Hepatocyte (in vitro differentiated cells): Measurements from ENCODE around the gene METTL2B. TPM values are rescaled to one million over a fixed set of nuclear protein-coding genes. Genes with fewer than 3 reads are reported as not detected.
A peak's percentile ranks its signal among the peaks of the same experiment; 100 is the strongest.
"Not testable (repeated sequence)": the region's sequence is repeated elsewhere in the genome, so short reads cannot be mapped to it uniquely, and the experiment has no call there.

ENCODE experiments used
- DNase-seq: peaks from one replicate; pipeline ENCODE4 v3.0.0-alpha.2; 2016; ENCODE audit warnings: low spot score
- H2AFZ ChIP-seq: fragments of 200-600 bp; sonication (generic); 2 replicates; pipeline ENCODE4 v1.6.0; 2016; ENCODE audit warnings: antibody characterized with exemption, mild to moderate bottlenecking
- H3K27ac ChIP-seq: fragments of 200-600 bp; sonication (generic); 2 replicates; pipeline ENCODE4 v1.5.1; 2016; ENCODE audit warnings: mild to moderate bottlenecking
- H3K27me3 ChIP-seq: fragments of 200-600 bp; sonication (generic); 2 replicates; pipeline ENCODE4 v1.6.1; 2016
- H3K36me3 ChIP-seq: fragments of 200-600 bp; sonication (generic); replicated peaks from 2 replicates; pipeline ENCODE4 v1.5.1; 2016; ENCODE audit warnings: low read depth; ENCODE audit not compliant: insufficient read depth
- H3K4me1 ChIP-seq: fragments of 200-600 bp; sonication (generic); 2 replicates; pipeline ENCODE4 v1.5.1; 2016; ENCODE audit warnings: mild to moderate bottlenecking, moderate library complexity; ENCODE audit not compliant: insufficient read depth
- H3K4me2 ChIP-seq: fragments of 200-600 bp; sonication (generic); 2 replicates; pipeline ENCODE4 v1.6.0; 2016
- H3K4me3 ChIP-seq: fragments of 200-600 bp; sonication (generic); 2 replicates; pipeline ENCODE4 v1.5.1; 2016; ENCODE audit warnings: mild to moderate bottlenecking
- H3K79me2 ChIP-seq: fragments of 200-600 bp; sonication (generic); 2 replicates; pipeline ENCODE4 v1.6.0; 2017; ENCODE audit warnings: mild to moderate bottlenecking
- H3K9me2 ChIP-seq: fragments of 200-600 bp; sonication (generic); replicated peaks from 2 replicates; pipeline ENCODE4 v1.6.0; 2017; ENCODE audit warnings: mild to moderate bottlenecking; ENCODE audit not compliant: insufficient read depth
- H3K9me3 ChIP-seq: fragments of 200-600 bp; sonication (generic); 2 replicates; pipeline ENCODE4 v1.5.1; 2016; ENCODE audit warnings: low read depth, mild to moderate bottlenecking
- H4K20me1 ChIP-seq: fragments of 200-600 bp; sonication (generic); 2 replicates; pipeline ENCODE4 v1.6.0; 2016; ENCODE audit warnings: mild to moderate bottlenecking; ENCODE audit not compliant: insufficient read depth, poor library complexity, severe bottlenecking
- EZH2 ChIP-seq: fragments of 200-600 bp; sonication (generic); IDR thresholded peaks from 2 replicates; pipeline ENCODE4 v1.6.1; 2016; ENCODE audit warnings: antibody characterized with exemption, mild to moderate bottlenecking, borderline replicate concordance
- EZH2phosphoT487 ChIP-seq: fragments of 200-600 bp; sonication (generic); IDR thresholded peaks from one replicate; pipeline ENCODE4 v1.6.1; 2018; ENCODE audit warnings: antibody characterized with exemption, mild to moderate bottlenecking, low read depth, moderate library complexity; ENCODE audit not compliant: unreplicated experiment, severe bottlenecking
- WGBS: methylation state at CpG from one replicate; pipeline ENCODE4 v1.1.6; 2016; ENCODE audit warnings: low lambda C conversion rate; ENCODE audit errors: missing lambda C conversion rate; 5-methylcytosine and 5-hydroxymethylcytosine counted together
- polyA plus RNA-seq: library from polyadenylated mRNA; unstranded; fragments of >200 nt; fragmentation: Nextera tagmentation; extraction: Ambion mirVana; gene quantifications from 2 replicates; pipeline ENCODE4 v1.2.1, GENCODE V29; 2016
- total RNA-seq: library from RNA; depleted of rRNA; stranded (reverse); fragments of >200 nt; gene quantifications from 2 replicates; pipeline ENCODE4 v1.2.3, GENCODE V29; 2014
- TF ChIP-seq, protein P1 (sequence below): fragments of 200-600 bp; sonication (generic); IDR thresholded peaks from 2 replicates; pipeline ENCODE4 v1.5.1; 2016; ENCODE audit warnings: antibody characterized with exemption, mild to moderate bottlenecking; ENCODE audit not compliant: poor library complexity

The METTL2B gene
- total and polyA plus RNA-seq, 2 experiments from 2014 or later: 11.4 to 29.0 TPM

GRCh38 chr7:128462460-128462859 lies 14.1 kb upstream of the METTL2B start:
- no peaks in the 10 kb centered on the region for H3K36me3 ChIP-seq
- no peak overlapping the region for H3K4me2 ChIP-seq
- no peak for TF ChIP-seq EZH2phosphoT487
- no peak for TF ChIP-seq EZH2
- TF ChIP-seq, protein P1, sequence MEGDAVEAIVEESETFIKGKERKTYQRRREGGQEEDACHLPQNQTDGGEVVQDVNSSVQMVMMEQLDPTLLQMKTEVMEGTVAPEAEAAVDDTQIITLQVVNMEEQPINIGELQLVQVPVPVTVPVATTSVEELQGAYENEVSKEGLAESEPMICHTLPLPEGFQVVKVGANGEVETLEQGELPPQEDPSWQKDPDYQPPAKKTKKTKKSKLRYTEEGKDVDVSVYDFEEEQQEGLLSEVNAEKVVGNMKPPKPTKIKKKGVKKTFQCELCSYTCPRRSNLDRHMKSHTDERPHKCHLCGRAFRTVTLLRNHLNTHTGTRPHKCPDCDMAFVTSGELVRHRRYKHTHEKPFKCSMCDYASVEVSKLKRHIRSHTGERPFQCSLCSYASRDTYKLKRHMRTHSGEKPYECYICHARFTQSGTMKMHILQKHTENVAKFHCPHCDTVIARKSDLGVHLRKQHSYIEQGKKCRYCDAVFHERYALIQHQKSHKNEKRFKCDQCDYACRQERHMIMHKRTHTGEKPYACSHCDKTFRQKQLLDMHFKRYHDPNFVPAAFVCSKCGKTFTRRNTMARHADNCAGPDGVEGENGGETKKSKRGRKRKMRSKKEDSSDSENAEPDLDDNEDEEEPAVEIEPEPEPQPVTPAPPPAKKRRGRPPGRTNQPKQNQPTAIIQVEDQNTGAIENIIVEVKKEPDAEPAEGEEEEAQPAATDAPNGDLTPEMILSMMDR: no peak
- peaks cover 6% of the 10 kb centered on the region for H3K4me1 ChIP-seq
- 95% methylated on average over 5 of the region's 5 CpGs for WGBS
- H3K27me3 ChIP-seq: no peaks in the 10 kb centered on the region
- H4K20me1 ChIP-seq: no peaks in the 10 kb centered on the region
- DNase-seq: no peak
- no peaks in the 10 kb centered on the region for H3K9me3 ChIP-seq
- H3K4me3 ChIP-seq: no peak overlapping the region
- H3K79me2 ChIP-seq: peaks cover 40% of the 10 kb centered on the region
- H3K9me2 ChIP-seq: no peaks in the 10 kb centered on the region
- H3K27ac ChIP-seq: no peak overlapping the region
- H2AFZ ChIP-seq: no peak overlapping the region

DNA sequence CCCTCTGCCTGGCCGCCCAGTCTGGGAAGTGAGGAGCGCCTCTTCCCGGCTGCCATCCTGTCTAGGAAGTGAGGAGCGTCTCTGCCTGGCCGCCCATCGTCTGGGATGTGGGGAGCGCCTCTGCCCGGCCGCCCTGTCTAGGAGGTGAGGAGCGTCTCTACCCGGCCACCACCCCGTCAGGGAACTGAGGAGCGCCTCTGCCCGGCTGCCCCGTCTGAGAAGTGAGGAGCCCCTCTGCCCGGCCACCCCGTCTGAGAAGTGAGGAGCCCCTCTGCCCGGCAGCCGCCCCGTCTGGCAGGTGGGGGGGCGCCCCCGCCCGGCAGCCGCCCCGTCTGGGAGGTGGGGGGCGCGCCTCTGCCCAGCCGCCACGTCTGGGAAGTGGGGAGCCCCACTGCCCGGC lies 13.2 kb upstream of the METTL2B start:
- not testable (repeated sequence) for H3K4me2 ChIP-seq, H3K27ac ChIP-seq, H3K9me2 ChIP-seq, H3K27me3 ChIP-seq, H2AFZ ChIP-seq, DNase-seq, H3K4me1 ChIP-seq, H3K4me3 ChIP-seq, H4K20me1 ChIP-seq, H3K9me3 ChIP-seq, H3K36me3 ChIP-seq
- 93% methylated on average over 22 of the region's 30 CpGs for WGBS
- H3K79me2 ChIP-seq: peaks cover 31% of the 10 kb centered on the region

- not testable (repeated sequence) for H3K4me2 ChIP-seq, H3K4me3 ChIP-seq, H2AFZ ChIP-seq, H3K9me2 ChIP-seq, H3K4me1 ChIP-seq, H3K9me3 ChIP-seq, H4K20me1 ChIP-seq, H3K36me3 ChIP-seq, H3K27me3 ChIP-seq, DNase-seq
- WGBS: 66% methylated on average over 8 of the region's 8 CpGs
- Histone ChIP-seq H3K79me2 (peaks cover 26% of the 10 kb centered on the region), H3K27ac (peak overlapping the region; percentile 58)
Observed at GRCh38 chr7:128463933-128464332, 12.6 kb upstream of the METTL2B start.

- H3K4me3 ChIP-seq, H3K36me3 ChIP-seq, H3K79me2 ChIP-seq, H3K27me3 ChIP-seq, H4K20me1 ChIP-seq, H3K9me3 ChIP-seq, DNase-seq, H2AFZ ChIP-seq, H3K27ac ChIP-seq, H3K4me2 ChIP-seq, H3K4me1 ChIP-seq, H3K9me2 ChIP-seq: not testable (repeated sequence)
Observed at GRCh38 chr7:128466871-128467270, 9.7 kb upstream of the METTL2B start.

DNA sequence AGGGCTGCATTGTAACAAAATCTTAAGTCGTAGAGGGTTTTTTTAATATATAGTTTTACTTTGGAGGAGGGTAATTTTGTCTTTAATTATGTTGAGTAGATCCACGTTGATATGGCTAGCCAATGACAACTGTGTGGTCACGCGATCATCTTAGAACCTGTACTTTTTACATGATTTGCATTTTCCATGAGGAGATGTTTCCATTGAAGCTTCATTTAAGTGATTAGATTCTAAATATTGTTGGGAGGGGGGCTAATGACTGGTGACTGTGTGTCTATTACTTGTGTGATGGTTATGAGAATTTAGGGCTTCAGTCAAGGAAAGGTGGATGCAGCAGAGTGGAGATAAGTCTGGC lies 765 bp downstream of the METTL2B start:
- not testable (repeated sequence) for H3K36me3 ChIP-seq, H3K4me1 ChIP-seq, H4K20me1 ChIP-seq, H3K9me3 ChIP-seq, DNase-seq, H3K9me2 ChIP-seq, H3K27me3 ChIP-seq
- Histone ChIP-seq H2AFZ (peak overlapping the region; percentile 59), H3K4me3 (peak overlapping the region; percentile 33), H3K4me2 (peak overlapping the region; percentile 86), H3K27ac (peak overlapping the region; percentile 90), H3K79me2 (peaks cover 27% of the 10 kb centered on the region)
- 13% methylated on average over 4 of the region's 4 CpGs for WGBS

GRCh38 chr7:128479082-128479481 lies 2.5 kb downstream of the METTL2B start:
- WGBS: 98% methylated on average over 4 of the region's 4 CpGs
- H4K20me1 ChIP-seq, DNase-seq, H3K4me1 ChIP-seq, H3K9me2 ChIP-seq, H3K36me3 ChIP-seq, H3K27me3 ChIP-seq, H2AFZ ChIP-seq, H3K9me3 ChIP-seq, H3K4me3 ChIP-seq, H3K27ac ChIP-seq, H3K4me2 ChIP-seq: not testable (repeated sequence)
- peaks cover 27% of the 10 kb centered on the region for H3K79me2 ChIP-seq

DNA sequence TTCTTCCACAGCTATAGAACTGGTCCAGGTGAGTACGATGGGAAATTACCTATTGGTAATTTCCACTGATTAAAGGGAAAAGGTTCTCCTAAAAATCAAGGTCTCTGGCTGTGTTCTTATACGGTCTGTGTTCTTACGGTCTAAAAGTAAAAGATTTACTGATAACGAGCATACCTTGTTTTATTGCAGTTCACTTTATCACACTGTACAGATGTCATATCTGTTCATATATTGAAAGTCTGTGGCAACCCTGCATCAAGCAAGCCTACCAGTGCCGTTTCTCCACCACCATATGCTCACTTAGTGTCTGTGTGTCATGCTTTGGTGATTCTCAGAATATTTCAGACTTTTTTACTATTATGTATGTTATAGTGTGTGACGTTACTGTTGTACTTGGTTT lies 11.6 kb downstream of the METTL2B start:
- not testable (repeated sequence) for H3K9me3 ChIP-seq, H2AFZ ChIP-seq, H3K4me1 ChIP-seq, DNase-seq, H3K27me3 ChIP-seq, H3K27ac ChIP-seq, H3K79me2 ChIP-seq, H4K20me1 ChIP-seq, H3K4me2 ChIP-seq, H3K4me3 ChIP-seq, H3K9me2 ChIP-seq, H3K36me3 ChIP-seq
- WGBS: 78% methylated on average over 6 of the region's 6 CpGs
